GM11168 (cell line): ENCODE data around the gene GPR176.

Experiments used
- in situ Hi-C: fragments of 300-500 bp; cut with MboI; formaldehyde crosslinking; loops from one replicate; pipeline ENCODE4 v1.12.0; 2022; ENCODE audit warnings: low sequenced_read_pairs; ENCODE audit not compliant: unreplicated experiment

GPR176 gene

DNA sequence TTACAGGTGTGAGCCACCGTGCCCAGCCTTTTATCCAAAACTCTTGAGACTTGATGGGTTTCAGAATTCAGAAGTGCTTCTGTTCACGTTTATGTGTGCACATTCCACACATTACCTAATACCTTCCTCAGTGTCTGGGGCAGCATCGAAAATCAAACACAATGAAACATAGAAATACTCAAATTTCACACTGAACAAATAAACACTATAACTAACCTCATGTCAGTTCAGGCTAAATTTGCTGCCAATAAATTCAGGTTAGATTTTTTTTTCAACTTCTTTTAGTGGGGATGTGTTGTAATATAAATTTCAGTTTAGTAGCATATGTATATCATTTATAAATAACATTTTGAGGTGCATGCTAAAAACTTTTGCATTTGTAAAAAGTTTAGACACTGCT, 16.6 kb upstream of the GPR176 start:
- in situ Hi-C loops = no loop called here

DNA sequence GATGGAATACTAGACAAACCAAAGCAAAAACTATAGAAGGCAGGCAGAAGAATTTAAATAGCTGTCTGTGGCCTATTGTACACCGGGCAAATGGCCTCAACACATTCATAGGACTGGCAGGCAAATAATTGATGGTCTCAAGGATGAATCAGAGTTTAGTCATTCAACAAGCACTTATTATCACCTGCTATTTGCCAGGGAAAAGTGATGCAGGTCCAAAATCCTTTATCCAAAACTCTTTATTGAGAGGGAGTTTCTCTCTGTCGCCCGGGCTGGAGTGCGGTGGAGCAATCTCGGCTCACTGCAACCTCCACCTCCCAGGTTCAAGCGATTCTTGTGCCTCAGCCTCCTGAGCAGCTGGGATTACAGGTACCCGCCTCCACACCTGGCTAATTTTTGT, 16.1 kb upstream of the GPR176 start:
- in situ Hi-C loops = no loop called here

DNA sequence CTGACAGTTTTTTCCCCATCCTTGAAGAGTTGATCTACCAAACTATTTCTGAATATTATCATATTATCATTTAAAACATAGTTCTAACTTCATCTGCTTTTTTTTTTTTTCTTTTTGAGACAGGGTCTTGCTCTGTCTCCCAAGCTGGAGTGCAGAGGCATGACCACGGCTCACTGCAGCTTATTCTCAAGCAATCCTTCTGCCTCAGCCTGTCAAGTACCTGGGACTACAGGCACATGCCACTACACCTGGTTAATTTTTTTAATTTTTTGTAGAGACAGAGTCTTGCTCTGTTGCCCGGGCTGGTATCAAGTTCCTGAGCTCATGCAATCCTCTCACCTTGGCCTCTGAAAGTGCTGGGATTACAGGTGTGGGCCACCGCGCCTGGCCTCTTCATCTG, 15.2 kb upstream of the GPR176 start:
- in situ Hi-C loops = no loop called here

DNA sequence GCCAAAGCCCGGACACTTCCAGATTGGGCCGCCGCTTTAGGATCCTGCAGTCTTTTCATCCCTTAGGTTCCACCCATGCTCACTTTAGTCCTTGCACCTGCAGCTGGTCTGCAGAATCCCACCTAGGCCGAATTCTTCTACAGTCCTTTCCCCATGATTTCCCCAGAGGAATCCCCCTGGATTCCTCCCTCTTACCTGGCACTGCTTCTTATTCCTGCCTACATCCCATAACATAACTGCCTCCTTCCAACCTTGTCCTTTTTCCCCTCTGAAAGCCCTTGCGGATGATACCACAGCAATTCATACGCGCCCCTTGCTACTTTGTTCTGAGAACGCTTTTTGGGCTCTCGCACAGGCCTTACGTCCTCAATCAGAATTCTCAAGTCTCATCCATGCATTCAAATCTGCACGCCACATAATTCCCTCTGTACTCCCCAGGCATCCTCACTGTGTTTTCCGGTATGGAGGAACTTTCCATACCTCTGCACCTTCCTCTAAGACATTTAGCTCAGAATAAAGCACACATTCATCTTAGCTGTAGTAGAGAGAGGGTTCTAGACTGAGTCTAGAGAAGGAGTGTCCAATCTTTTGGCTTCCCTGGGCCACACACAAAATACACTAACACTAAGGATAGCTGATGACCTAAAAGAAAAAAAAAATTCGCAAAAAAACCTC, 14.5 kb upstream of the GPR176 start:
- in situ Hi-C loops = no loop called here

DNA sequence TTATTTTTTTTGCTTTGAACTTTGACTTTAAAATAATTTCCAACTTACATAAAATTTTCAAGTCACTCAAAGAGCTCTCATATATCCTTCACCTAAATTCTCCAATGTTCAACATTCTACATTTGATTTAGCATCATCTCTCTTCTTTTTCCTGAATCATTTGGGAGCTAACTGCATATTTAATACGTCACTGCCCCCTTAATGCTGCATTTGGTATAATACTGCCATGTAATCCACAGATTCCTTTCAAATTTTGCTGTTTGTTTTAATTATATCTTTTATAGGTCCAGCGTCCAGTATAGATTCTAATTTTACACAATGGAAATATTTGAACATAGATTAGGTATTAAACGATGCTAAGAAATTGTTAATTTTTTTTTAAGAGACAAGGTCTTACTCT, 11.5 kb upstream of the GPR176 start:
- in situ Hi-C loops = no loop called here

DNA sequence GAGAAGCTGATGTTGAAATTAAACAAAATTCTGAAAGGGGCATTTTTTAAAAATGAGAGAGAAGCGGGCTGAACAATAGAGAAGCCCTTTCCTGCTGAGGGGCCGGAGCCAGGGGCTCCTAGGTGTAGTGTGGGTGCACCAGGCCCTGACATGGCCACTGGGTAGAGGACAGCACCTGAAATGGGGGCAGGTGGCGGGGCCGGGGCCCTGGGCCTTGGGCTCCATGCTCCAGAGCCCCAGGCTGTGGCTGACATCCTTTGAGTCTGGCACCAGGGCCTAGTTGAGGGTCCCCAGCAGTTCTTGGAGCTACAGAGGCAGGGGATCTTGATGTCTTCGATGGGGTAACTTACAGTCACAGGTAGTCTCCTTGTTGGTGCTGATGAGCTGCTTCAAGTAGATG, 6.5 kb upstream of the GPR176 start:
- in situ Hi-C loops = no loop called here

DNA sequence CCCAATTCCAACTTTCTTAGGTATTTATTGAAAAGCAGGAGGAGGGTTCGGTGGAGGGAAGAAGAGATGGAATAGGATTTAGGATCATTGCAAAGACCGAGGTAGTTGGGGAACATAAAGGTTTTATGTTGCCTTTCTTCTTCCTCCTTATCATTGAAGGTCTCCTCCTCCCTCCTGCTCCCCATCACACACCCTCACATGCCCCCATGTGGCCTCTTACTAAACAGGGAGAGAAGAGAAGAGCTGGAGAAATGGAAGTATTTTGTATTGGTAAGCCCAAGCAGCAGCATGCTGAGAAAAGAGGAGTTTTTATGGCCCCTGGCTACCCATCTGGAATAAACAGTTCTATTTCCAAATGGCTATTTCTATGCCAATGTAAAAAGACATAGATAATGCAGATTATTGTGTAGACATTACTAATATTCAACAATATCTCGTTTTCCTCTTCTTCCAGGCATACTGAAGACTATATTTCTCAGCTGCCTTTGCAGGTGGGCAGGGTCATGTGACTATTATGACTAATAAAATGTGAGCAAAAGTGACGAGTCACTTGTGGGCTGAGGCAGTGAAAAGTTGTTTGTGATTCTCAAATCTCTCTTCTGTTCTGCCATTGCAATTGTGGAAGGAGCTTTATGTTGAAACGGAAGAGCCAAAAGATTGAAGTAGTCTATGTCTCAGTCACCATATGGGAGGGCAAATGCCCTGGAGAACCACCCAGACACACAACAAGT, 5.2 kb upstream of the GPR176 start:
- in situ Hi-C loops = no loop called here

DNA sequence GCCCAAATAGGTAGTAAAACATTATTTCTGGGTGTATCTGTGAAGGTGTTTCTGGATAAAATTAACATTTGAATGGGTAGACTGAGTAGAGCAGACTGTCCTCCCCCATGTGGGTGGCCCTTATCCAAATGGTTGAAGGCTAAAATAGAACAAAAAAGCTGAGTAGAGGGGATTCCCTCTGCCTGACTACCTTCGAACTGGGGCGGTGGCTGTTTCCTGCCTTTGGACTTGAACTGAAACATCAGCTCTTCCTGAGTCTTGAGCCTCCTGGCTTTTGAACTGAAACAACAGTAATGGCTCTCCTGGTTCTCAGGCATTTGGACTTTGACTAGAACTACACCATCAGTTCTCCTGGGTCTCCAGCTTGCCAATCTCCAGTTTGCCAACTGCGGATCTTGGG, 4.4 kb upstream of the GPR176 start:
- in situ Hi-C loops = no loop called here

DNA sequence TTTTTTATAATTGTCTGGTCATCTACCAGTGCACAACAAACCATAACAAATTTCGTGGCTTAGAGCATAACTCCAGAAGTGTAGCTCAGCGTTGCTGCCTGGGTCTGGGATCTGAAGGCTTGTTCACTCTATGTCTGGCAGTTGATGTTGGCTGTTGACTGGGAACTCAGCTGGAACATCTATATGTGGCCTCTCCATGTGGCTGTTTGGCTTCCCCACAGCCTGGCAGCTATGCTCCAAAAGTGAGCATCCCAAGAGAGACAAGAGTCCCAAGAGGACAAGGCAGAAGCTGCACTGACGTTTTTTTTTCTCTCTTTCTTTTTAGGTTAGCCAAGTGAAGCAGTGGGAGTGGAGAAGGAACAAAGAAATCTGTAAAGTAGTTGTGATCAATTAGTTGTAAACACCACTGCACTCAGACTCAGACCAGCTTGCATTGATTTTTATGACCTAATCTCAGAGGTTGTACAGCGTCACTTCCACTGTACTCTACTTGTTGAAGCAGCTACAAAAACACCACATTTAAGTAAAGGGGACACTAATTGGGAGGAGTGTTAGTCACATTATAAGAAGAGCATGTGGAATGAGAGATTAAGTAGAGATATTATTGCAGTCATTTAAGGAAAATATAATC, 2.5 kb upstream of the GPR176 start:
- in situ Hi-C loops = no loop called here

DNA sequence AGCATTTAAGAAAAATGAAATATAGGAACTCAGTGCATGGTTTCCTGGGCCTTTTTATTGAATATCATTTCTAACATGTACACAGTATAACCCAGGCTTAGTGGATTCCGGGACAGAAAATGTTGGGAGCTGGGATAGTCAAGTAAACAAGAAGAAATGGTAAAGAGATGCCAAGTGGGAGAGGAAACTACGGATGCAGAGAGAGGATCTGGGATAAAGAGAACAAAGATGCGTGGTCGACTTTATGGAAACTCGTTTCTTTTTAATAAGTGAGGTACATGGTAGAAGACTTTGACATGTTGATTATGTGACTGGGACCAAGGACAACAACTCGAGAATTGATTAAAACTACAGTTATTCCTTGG, 1.2 kb upstream of the GPR176 start:
- in situ Hi-C loops = no loop called here

DNA sequence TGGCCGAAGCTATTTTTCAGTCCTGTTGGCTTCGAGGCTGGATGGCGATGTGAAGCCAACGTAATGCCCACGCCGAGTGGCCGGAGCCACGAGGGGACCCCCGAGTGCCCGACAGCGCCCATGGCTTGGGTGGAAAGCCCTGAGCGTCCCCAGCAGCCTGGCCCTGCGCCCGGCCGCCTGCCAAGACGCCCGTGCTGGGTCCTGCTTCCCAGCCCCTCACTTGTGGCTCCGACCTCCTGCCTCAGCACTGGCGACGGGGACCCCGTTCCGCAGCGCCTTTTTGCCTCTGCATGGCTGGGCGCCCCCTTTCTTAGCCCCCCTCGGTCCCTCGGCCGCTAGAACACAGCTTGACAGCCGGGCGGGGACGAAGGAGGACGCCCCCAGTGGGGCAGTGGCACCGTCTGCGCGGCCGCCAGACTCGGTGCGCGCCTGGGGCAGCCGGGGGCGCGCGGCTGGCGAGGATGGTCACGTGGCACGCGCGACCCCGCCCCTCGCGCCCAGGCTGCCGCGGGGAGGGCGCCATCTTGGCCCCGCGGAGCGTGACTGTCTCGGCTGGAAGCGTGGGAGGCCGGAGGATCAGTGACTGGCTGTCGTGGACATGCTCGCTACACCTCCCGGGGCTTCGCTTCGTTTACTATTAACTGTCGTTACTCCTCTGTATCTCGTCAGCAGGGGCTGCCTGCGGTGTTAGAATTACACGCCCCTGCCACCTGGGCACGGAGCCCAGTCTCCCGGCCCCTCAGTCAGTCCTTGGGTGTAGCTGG, 626 bp upstream of the GPR176 start:
- in situ Hi-C loops = no loop called here

DNA sequence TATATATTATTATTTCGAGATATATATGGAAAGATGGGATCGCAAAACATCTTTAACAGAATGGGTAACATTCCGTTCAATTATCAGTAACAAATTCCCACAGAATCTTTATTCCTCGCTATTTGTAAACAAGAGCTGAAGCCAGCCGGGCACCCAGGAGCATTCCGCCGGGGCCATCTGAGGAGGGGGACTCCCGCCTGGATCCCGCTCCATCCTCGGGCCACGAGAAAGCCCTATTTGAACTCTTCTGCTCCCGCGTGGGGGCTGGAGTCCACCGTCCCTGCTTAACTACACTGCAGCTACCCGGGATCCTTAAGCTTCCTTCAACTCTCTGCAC, 687 bp downstream of the GPR176 start:
- in situ Hi-C loops = no loop called here

DNA sequence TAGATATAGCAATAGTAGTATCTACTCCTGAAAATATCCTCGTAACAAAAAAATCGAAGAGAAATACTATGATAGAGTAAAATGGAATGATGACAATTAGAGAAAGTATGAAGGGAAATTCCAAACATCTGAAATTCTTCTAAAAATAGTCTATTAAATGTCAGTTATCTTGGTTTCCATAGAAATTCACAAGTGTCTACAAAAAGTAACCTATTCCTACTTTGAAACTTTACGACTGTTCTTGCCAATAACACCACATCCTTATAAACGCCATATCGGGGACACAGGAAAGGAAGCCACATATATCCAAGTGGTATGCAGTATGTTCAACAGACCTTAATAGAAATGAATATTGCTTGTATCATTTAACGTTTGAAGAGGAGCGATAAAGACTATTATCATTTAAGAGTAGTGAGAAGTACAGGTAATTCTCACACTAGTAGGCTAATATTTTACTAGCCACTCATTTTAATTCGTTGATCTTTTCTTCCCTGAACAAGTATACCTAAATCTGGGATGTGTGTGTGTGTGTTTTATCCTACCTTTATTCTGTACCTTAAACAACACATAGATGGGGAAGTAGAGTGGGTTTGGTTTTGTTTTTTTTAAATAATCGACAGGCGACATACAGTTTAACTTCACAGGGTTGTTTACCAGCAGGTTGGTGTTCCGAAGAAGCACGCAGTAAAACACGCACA, 1.2 kb downstream of the GPR176 start:
- in situ Hi-C loops = no loop called here

DNA sequence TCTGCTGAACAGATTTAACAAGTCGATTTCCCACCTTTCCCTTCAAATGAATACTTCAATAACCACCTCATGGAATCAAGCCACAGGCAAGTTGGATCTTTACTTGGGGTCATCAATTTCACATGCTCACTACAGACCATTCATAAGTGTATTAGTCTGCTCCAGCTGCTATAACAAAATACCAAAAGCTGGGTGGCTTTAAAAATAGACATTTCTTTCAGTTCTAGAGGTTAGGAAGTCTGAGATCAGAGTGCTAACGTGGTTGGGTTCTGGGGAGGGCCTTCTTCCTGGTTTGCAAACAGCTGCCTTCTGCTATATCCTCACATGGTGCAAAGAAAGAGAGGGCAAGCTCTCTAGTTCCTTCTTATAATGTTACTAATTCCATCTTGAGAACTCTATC, 5.1 kb downstream of the GPR176 start:
- in situ Hi-C loops = no loop called here

DNA sequence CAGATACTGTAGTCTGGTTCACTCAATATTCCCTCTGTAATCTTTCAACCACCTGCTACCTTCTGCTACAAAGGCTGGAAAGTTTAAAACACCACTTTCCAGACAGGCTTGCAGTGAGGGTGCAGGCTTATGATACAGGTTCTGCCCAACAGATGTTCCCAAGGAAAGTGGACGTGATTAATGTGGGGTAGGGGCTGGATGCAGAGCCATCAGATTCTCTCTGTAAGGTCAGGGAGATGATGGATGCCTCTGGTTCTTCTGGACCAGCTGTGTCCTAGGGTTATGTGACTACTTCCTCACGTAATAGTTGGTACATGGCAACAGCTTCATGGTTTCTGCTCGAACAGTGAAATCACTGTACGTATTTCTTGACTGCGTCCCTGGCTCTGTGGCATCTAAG, 11.1 kb downstream of the GPR176 start:
- in situ Hi-C loops = no loop called here

DNA sequence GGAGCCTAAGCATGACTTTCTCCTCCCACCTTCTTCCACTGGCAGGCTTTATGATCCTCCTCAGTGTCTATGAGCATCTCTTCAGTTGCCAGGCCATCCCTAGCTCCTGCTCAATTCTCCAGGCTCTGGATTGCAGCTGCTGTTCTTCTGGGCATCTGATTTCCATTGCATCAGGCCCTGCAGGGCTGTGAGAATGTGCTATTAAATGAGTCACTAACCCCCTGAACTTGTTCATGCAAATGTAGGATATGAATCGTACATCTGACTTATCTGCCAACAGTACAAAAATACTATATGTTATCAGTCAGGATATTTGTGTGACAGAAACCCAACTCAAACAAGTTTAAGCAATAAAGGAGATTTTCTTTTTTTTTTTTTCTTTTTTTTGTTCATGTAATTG, 11.9 kb downstream of the GPR176 start:
- in situ Hi-C loops = no loop called here

DNA sequence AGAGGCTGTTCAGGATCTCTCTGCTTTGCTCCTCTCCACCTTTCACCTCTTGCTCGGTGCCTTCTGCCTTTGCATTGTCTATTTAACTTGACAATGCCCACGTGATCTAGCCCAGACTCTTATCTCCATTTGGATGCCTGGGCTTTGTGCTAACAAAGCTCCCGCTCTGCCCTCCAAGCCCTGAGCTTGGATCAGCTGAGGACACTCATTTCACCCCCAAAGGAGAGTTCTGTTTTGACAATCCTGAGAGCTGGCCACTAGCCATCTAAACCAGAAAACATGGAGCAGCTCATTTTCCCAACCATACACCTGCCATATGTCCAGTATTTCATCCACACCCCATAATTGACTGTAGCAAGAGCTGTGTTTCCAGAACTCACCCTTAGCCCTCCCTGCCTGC, 12.8 kb downstream of the GPR176 start:
- in situ Hi-C loops = no loop called here

DNA sequence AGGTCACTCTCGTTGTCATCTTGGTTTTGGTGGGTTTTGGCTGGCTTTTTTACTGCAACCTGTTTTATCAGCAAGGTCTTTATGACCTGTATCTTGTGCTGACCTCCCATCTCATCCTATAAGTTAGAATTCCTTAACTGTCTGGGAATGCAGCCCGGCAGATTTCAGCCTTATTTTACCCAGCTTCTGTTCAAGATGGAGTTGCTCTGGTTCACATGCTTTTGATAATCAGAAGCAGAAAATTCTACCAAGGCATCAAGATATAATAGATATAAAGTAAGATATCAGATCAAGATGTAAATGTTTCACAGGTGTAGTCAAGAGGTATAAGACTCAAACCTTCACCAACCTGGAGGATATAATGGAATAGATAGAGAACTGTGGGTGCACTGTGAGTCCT, 16.0 kb downstream of the GPR176 start:
- in situ Hi-C loops = no loop called here

DNA sequence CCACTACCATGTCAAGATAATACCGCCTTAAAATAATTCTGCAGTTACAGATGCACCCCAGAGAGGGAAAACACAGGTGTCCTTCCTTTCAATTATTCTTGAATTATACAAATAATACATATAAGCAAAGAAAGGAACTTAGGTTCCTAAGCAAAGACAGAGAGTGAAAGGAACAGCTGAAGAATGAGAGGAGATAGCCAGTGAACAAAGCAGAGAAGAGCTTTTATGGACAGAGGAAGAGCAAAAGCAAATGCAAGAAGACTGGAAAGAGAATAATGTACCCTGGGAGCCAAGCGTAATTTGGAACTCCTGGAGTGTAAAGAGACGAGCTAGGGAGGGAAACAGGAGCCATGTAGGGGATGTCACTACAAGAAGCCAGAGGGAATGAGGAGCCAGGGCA, 21.7 kb downstream of the GPR176 start:
- in situ Hi-C loops = no loop called here

DNA sequence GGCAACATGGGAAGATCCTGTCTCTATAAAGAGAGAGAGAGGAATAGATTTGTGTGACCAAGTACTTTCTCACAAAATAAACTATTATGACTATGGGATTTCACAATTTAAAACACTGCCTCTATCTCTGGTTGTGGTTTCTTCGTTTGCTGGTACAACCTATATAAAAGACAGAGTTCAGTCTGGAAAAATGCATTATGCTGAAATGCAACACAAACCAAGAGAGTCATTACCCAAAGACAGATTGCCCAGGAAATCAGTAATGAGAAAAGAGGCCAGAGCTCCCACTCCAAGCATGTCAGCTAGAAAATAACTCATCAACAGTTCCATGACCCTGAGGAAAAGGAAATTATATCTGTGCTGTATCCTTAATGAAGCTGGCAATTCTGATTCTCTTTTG, 23.2 kb downstream of the GPR176 start:
- in situ Hi-C loops = no loop called here

DNA sequence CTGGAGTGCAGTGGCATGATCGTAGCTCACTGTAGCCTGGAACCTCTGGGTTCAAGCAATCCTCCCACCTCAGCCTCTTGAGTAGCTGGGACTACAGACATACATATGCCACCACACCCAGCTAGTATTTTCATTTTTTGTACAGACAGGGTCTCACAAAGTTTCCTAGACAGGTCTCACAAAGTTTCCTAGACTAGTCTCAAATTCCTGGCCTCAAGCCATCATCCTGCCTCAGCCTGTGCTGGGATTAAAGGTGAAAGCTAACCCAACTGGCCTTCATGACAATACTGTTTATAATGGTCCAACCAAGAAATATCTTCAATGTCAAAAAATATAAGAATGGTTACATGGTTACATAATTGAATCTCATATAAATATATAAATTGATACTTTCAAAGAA, 24.0 kb downstream of the GPR176 start:
- in situ Hi-C loops = no loop called here
